Measurements from ENCODE around the gene FOXP1. TPM values are rescaled to one million over a fixed set of nuclear protein-coding genes. Genes with fewer than 3 reads are reported as not detected.

The FOXP1 gene
- total and polyA plus RNA-seq, 4 donors, result 4.9 to 35.4 (median 32.0) TPM

GRCh38 chr3:71152892-71153265, 430.6 kb downstream of the FOXP1 start:
- peaks cover 5 to 11% (median 8%) of the 10 kb centered on the region in 4 donors for H3K4me1 ChIP-seq (ENCODE audit: control insufficient read depth in 4 of 4, insufficient read depth in 4 of 4, low read length in 3 of 4)
- DNase-seq (ENCODE audit: low spot score), result peak; percentile 47
- peak; percentile 65 for TF ChIP-seq ZBTB33 (IDR thresholded peaks at IDR 0.05)
- peak; percentile 87 for TF ChIP-seq FOXA2 (IDR thresholded peaks at IDR 0.05)
- peak; percentile 46 for TF ChIP-seq ATF3 (IDR thresholded peaks at IDR 0.05)
- peak; percentile 44 to 74 for TF ChIP-seq JUND (IDR thresholded peaks at IDR 0.05)
- TF ChIP-seq SP1 (IDR thresholded peaks at IDR 0.05), result peak; percentile 87
- peak; percentile 75 to 81 for TF ChIP-seq RXRA (IDR thresholded peaks at IDR 0.05)
- TF ChIP-seq EGR1 (IDR thresholded peaks at IDR 0.05; ENCODE audit: low read depth in 2 of 2), result peak; percentile 34 to 41
- peak; percentile 60 to 73 for TF ChIP-seq RAD21 (IDR thresholded peaks at IDR 0.05)
- no peak for TF ChIP-seq YY1 (IDR thresholded peaks at IDR 0.05)
- TF ChIP-seq REST (IDR thresholded peaks at IDR 0.05), result peak; percentile 68
- TF ChIP-seq CTCF (IDR thresholded peaks at IDR 0.05; ENCODE audit: low read depth, low read length, missing input control), result no peak
- TF ChIP-seq TAF1 (conservative IDR thresholded peaks at IDR 0.05), result peak; percentile 36
- peak; percentile 91 to 92 for TF ChIP-seq HNF4A (conservative IDR thresholded peaks at IDR 0.05)
- TF ChIP-seq GABPA (IDR thresholded peaks at IDR 0.05 in 1 of 2, conservative IDR thresholded peaks at IDR 0.05 in 1 of 2), result peak in 1 of 2 donors; percentile 48
- TF ChIP-seq NR2F2 (IDR thresholded peaks at IDR 0.05), result no peak
- TF ChIP-seq MAX (IDR thresholded peaks at IDR 0.05), result peak; percentile 93
- peak; percentile 60 for TF ChIP-seq HNF4G (IDR thresholded peaks at IDR 0.05)
- peak; percentile 55 for TF ChIP-seq FOXA1 (IDR thresholded peaks at IDR 0.05)
- H3K4me3 ChIP-seq (ENCODE audit: low read depth in 1 of 3, low read length in 3 of 3), result no peak overlapping the region
- no peaks in the 10 kb centered on the region for H3K27me3 ChIP-seq (ENCODE audit: control insufficient read depth in 4 of 4, insufficient read depth in 4 of 4, low read length in 3 of 4)
- H3K36me3 ChIP-seq (ENCODE audit: control insufficient read depth in 4 of 4, insufficient read depth in 3 of 4, low read depth in 1 of 4, low read length in 3 of 4), result no peaks in the 10 kb centered on the region
- no peaks in the 10 kb centered on the region for H3K9me3 ChIP-seq (ENCODE audit: control insufficient read depth in 4 of 4, low read length in 3 of 4)
- peak overlapping the region; percentile 69 to 80 for H3K27ac ChIP-seq (ENCODE audit: low read depth in 1 of 2, low read length in 2 of 2)
- no peak overlapping the region for H3K9ac ChIP-seq (ENCODE audit: low read depth in 1 of 2, low read length in 2 of 2)
- WGBS, result 30% methylated on average over 8 of the region's 8 CpGs
